Measurements from ENCODE around the gene APAF1.

GRCh38 chr12:98645572-98646067 lies 530 bp downstream of the APAF1 start:
- TF ChIP-seq TARDBP (IDR thresholded peaks at IDR 0.05) = no peak
- no peak for TF ChIP-seq BHLHE40 (IDR thresholded peaks at IDR 0.05; ENCODE audit: borderline replicate concordance)
- TF ChIP-seq ELF4 (IDR thresholded peaks at IDR 0.05) = no peak
- TF ChIP-seq, protein P1, sequence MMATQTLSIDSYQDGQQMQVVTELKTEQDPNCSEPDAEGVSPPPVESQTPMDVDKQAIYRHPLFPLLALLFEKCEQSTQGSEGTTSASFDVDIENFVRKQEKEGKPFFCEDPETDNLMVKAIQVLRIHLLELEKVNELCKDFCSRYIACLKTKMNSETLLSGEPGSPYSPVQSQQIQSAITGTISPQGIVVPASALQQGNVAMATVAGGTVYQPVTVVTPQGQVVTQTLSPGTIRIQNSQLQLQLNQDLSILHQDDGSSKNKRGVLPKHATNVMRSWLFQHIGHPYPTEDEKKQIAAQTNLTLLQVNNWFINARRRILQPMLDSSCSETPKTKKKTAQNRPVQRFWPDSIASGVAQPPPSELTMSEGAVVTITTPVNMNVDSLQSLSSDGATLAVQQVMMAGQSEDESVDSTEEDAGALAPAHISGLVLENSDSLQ (IDR thresholded peaks at IDR 0.05) = no peak
- TF ChIP-seq ARNT (IDR thresholded peaks at IDR 0.05) = no peak
